Osteoblast (primary cell): Measurements from ENCODE around the gene DLG2. TPM values are rescaled to one million over a fixed set of nuclear protein-coding genes. Genes with fewer than 3 reads are reported as not detected.

Experiments used
- DNase-seq: peaks from one replicate; pipeline ENCODE4 v3.0.0; 2011; ENCODE audit warnings: low spot score, mixed read lengths; ENCODE audit not compliant: insufficient read length; ENCODE audit errors: missing footprints
- H2AFZ ChIP-seq: 2 replicates; pipeline ENCODE4 v1.6.0; 2011; ENCODE audit warnings: mild to moderate bottlenecking, low read length
- H3K27ac ChIP-seq: 2 replicates; pipeline ENCODE4 v1.5.1; 2011; ENCODE audit warnings: mild to moderate bottlenecking, low read depth, low read length, moderate library complexity
- H3K27me3 ChIP-seq: 2 replicates; pipeline ENCODE4 v1.6.0; 2012; ENCODE audit warnings: mild to moderate bottlenecking, control low read depth, inconsistent platforms, low read length, moderate library complexity; ENCODE audit not compliant: insufficient read depth
- H3K36me3 ChIP-seq: 2 replicates; pipeline ENCODE4 v1.5.1; 2011; ENCODE audit warnings: mild to moderate bottlenecking, low read length, control low read depth, moderate library complexity; ENCODE audit not compliant: insufficient read depth
- H3K4me1 ChIP-seq: 2 replicates; pipeline ENCODE4 v1.5.1; 2011; ENCODE audit warnings: mild to moderate bottlenecking, low read length, control low read depth, moderate library complexity; ENCODE audit not compliant: insufficient read depth
- H3K4me2 ChIP-seq: 2 replicates; pipeline ENCODE4 v1.6.0; 2011; ENCODE audit warnings: mild to moderate bottlenecking, low read length; ENCODE audit not compliant: insufficient read depth
- H3K4me3 ChIP-seq: fragments of 200-600 bp; sonication (generic); 3 replicates; pipeline ENCODE4 v1.5.1; 2012; ENCODE audit warnings: mild to moderate bottlenecking, low read length, inconsistent platforms; ENCODE audit not compliant: insufficient read depth
- H3K79me2 ChIP-seq: 2 replicates; pipeline ENCODE4 v1.6.0; 2012; ENCODE audit warnings: mild to moderate bottlenecking, low read length, control low read depth, inconsistent platforms; ENCODE audit not compliant: insufficient read depth
- H3K9me3 ChIP-seq: 2 replicates; pipeline ENCODE4 v1.5.1; 2011; ENCODE audit warnings: low read depth, low read length, control low read depth
- H4K20me1 ChIP-seq: 2 replicates; pipeline ENCODE4 v1.6.0; 2012; ENCODE audit warnings: mild to moderate bottlenecking, low read length, control low read depth; ENCODE audit not compliant: insufficient read depth
- total RNA-seq: library from RNA; depleted of rRNA; stranded (reverse); fragments of >200 nt; gene quantifications from 2 replicates; pipeline ENCODE4 v1.2.3, GENCODE V29; 2012
- TF ChIP-seq, protein P1 (sequence below): IDR thresholded peaks from 2 replicates; pipeline ENCODE4 v1.5.1; 2011; ENCODE audit warnings: mild to moderate bottlenecking, low read depth, low read length, moderate library complexity; ENCODE audit errors: extremely low read depth

The DLG2 gene
- total RNA-seq, 1 donor: 3.3 TPM

DNA sequence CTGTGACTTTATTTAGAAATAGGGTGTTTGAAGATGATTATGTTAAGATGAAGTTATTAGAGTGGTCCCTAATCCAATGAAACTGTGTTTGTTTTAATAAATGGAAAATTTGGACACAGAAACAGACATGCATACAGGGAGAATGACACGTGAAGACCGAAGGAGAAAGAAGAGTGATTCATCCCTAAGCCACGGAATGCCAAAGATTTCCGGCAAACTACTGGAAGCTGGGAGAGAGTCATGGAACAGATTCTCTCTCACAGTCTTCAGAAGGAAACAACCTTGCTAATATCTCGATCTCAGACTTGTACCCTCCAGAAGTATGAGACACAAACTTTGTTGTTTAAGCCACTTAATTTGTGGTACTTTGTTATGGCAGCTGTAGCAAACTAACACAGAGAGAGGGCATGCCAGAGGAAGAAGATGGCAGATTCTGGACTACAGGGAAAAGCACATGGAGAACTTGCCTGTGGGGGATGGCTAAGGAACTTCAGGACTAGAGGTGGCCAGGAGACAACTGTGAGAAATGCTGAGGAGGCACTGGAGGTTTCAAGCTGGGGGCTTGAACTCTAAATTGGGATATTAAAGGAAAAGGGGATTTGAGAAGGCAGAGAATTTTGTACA is 1607.5 kb downstream of the DLG2 start:
- H3K4me3 ChIP-seq: no peak overlapping the region
- TF ChIP-seq, protein P1, sequence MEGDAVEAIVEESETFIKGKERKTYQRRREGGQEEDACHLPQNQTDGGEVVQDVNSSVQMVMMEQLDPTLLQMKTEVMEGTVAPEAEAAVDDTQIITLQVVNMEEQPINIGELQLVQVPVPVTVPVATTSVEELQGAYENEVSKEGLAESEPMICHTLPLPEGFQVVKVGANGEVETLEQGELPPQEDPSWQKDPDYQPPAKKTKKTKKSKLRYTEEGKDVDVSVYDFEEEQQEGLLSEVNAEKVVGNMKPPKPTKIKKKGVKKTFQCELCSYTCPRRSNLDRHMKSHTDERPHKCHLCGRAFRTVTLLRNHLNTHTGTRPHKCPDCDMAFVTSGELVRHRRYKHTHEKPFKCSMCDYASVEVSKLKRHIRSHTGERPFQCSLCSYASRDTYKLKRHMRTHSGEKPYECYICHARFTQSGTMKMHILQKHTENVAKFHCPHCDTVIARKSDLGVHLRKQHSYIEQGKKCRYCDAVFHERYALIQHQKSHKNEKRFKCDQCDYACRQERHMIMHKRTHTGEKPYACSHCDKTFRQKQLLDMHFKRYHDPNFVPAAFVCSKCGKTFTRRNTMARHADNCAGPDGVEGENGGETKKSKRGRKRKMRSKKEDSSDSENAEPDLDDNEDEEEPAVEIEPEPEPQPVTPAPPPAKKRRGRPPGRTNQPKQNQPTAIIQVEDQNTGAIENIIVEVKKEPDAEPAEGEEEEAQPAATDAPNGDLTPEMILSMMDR: no peak
- no peaks in the 10 kb centered on the region for H4K20me1 ChIP-seq
- H3K4me2 ChIP-seq: peak overlapping the region; percentile 53
- no peak for DNase-seq
- H2AFZ ChIP-seq: peak overlapping the region; percentile 80
- H3K4me1 ChIP-seq: peaks cover 4% of the 10 kb centered on the region
- no peaks in the 10 kb centered on the region for H3K9me3 ChIP-seq
- no peaks in the 10 kb centered on the region for H3K36me3 ChIP-seq
- no peaks in the 10 kb centered on the region for H3K27me3 ChIP-seq
- H3K79me2 ChIP-seq: no peaks in the 10 kb centered on the region
- H3K27ac ChIP-seq: no peak overlapping the region

DNA sequence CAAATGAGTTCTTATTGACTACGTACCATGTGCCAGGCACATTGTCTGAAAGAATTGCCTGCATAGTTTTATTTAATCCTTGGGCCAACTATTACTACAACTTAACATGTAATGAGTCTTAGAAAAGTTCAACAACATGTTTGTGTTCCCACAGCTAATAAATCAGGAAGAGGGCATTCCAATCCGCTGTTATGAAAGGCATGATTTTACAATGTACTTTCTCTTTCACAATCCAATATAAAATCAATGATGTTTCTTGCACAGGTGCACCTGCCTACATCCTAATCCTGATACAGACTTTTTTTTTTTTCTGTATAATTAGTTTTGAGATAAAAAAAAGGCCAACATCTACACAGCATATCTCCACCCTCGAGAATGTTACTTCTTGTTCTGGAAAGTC is 1612.6 kb downstream of the DLG2 start:
- Histone ChIP-seq H3K79me2 (no peaks in the 10 kb centered on the region), H3K27me3 (no peaks in the 10 kb centered on the region), H3K27ac (no peak overlapping the region), H3K4me3 (no peak overlapping the region), H3K4me1 (no peaks in the 10 kb centered on the region), H2AFZ (no peak overlapping the region), H4K20me1 (no peaks in the 10 kb centered on the region), H3K36me3 (no peaks in the 10 kb centered on the region), H3K4me2 (no peak overlapping the region), H3K9me3 (no peaks in the 10 kb centered on the region)
- no peak for DNase-seq
- TF ChIP-seq, protein P1: no peak

DNA sequence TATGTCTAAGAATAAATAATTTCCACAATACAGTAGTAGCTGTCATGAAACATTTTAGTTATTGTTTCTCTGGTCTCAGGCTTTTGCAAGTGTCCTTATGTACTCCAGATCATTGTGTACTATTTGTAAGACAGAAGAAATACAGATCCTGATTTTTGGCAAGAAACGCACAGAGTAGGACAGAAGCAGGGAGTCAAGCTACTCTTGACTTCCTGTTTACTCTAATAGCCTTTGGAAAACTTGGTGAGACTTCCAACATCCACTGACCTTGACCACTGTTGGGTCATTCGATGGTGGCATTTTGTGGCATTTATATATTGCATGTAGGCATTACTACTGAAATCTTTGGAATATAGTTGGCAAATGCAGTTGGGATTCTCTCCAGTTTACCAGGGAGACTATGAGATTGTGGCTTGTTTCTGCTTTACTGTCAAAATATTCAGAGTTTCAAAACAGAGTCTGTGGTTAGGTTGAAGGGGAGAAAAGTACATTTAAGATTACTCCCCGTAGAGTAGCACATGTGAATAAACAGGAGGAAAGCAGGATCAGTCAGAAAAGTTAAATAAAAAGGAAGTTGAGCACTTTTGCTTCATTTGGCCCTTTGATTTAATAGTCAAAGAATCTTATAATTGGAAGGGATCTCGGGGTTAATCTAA is 1614.8 kb downstream of the DLG2 start:
- no peak overlapping the region for H2AFZ ChIP-seq
- no peak overlapping the region for H3K27ac ChIP-seq
- H3K36me3 ChIP-seq: no peaks in the 10 kb centered on the region
- no peaks in the 10 kb centered on the region for H3K9me3 ChIP-seq
- H4K20me1 ChIP-seq: no peaks in the 10 kb centered on the region
- no peaks in the 10 kb centered on the region for H3K27me3 ChIP-seq
- no peaks in the 10 kb centered on the region for H3K79me2 ChIP-seq
- H3K4me3 ChIP-seq: no peak overlapping the region
- TF ChIP-seq, protein P1: no peak
- DNase-seq: no peak
- H3K4me1 ChIP-seq: no peaks in the 10 kb centered on the region
- H3K4me2 ChIP-seq: no peak overlapping the region

DNA sequence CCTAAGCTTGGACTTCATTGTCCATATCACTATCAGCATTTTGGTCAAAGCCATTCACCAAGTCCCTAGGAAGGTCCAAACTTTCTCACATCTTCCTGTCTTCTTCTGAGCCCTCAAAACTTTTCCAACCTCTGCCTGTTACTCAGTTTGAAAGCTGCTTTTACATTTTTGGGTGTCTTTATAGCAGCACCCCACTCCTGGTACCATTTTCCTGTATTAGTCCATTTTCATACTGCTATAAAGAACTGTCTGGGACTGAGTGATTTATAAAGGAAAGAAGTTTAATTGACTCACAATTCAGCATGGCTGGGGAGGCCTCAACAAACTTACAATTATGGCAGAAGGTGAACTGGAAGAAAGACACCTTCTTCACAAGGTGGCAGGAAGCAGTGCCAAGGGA is 1624.0 kb downstream of the DLG2 start:
- TF ChIP-seq, protein P1: no peak
- Histone ChIP-seq H3K4me2 (no peak overlapping the region), H3K27ac (no peak overlapping the region), H3K27me3 (no peaks in the 10 kb centered on the region), H3K9me3 (no peaks in the 10 kb centered on the region), H3K79me2 (no peaks in the 10 kb centered on the region), H3K36me3 (no peaks in the 10 kb centered on the region), H2AFZ (no peak overlapping the region), H4K20me1 (no peaks in the 10 kb centered on the region), H3K4me1 (no peaks in the 10 kb centered on the region), H3K4me3 (no peak overlapping the region)
- DNase-seq: no peak
